PC-3 (cell line): ENCODE measurements around the gene TTLL7.

Experiments
- EZH2 ChIP-seq: fragments of 300-600 bp; sonication (generic); IDR thresholded peaks from one replicate; pipeline ENCODE4 v1.6.1; 2017; ENCODE audit warnings: antibody characterized with exemption, mild to moderate bottlenecking, low read length; ENCODE audit not compliant: unreplicated experiment
- TF ChIP-seq, protein P1 (sequence below): fragments of 300-600 bp; sonication (generic); conservative IDR thresholded peaks from 2 replicates; pipeline ENCODE4 v1.5.1; 2017; ENCODE audit warnings: antibody characterized with exemption, low read depth, mild to moderate bottlenecking, low read length

DNA sequence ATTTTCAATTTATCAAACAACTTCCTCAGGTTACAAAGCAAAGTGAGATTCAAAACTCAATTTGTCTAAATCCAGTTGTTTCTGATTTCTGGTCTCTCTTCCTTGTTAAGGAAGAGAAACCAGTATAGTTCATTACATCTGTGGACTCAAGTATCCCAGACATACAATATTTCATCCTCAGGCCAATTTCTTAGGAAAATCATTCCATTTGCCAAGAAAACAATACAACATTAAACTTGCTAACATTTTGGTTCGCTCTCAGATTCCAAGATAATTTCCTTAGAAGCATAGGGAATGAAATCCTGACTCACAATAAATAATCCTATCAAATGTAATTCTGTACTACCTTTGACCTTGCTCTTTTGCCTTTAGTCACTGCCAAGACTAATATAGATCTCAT lies 11.2 kb upstream of the TTLL7 start:
- TF ChIP-seq, protein P1, sequence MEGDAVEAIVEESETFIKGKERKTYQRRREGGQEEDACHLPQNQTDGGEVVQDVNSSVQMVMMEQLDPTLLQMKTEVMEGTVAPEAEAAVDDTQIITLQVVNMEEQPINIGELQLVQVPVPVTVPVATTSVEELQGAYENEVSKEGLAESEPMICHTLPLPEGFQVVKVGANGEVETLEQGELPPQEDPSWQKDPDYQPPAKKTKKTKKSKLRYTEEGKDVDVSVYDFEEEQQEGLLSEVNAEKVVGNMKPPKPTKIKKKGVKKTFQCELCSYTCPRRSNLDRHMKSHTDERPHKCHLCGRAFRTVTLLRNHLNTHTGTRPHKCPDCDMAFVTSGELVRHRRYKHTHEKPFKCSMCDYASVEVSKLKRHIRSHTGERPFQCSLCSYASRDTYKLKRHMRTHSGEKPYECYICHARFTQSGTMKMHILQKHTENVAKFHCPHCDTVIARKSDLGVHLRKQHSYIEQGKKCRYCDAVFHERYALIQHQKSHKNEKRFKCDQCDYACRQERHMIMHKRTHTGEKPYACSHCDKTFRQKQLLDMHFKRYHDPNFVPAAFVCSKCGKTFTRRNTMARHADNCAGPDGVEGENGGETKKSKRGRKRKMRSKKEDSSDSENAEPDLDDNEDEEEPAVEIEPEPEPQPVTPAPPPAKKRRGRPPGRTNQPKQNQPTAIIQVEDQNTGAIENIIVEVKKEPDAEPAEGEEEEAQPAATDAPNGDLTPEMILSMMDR = no peak
- TF ChIP-seq EZH2 = no peak
